ENCODE results near the gene DNTTIP2.
"Not testable (repeated sequence)": the region's sequence is repeated elsewhere in the genome, so short reads cannot be mapped to it uniquely, and the experiment has no call there.

DNTTIP2 gene

GRCh38 chr1:93878889-93879586, at the start of gene DNTTIP2:
Gene DNTTIP2, minus strand, starts transcription at chr1:93879206. Its CDS starts 58 bp downstream, at chr1:93879148.
- DNase-seq: peak; percentile 89

- DNase-seq: no peak
Observed at GRCh38 chr1:93925206-93925605, 46.2 kb upstream of the DNTTIP2 start.

GRCh38 chr1:93919780-93920179, 40.8 kb upstream of the DNTTIP2 start:
- no peak for DNase-seq

GRCh38 chr1:93917302-93917701, 38.3 kb upstream of the DNTTIP2 start:
- DNase-seq: no peak

- not testable (repeated sequence) for DNase-seq
Observed at GRCh38 chr1:93910880-93911279, 31.9 kb upstream of the DNTTIP2 start.

GRCh38 chr1:93910305-93910704, 31.3 kb upstream of the DNTTIP2 start:
- no peak for DNase-seq

- DNase-seq: peak; percentile 91
Observed at GRCh38 chr1:93909146-93910050, 30.4 kb upstream of the DNTTIP2 start, which contains the start of gene GCLM. Gene GCLM, minus strand, starts transcription at chr1:93909430. Its CDS starts 267 bp downstream, at chr1:93909163.

GRCh38 chr1:93908394-93909145, 29.6 kb upstream of the DNTTIP2 start:
- DNase-seq: peak; percentile 30

- DNase-seq: no peak
Observed at GRCh38 chr1:93907718-93908117, 28.7 kb upstream of the DNTTIP2 start.

- no peak for DNase-seq
Observed at GRCh38 chr1:93906480-93906879, 27.5 kb upstream of the DNTTIP2 start.

GRCh38 chr1:93905734-93906133, 26.7 kb upstream of the DNTTIP2 start:
- DNase-seq: no peak

- DNase-seq: no peak
Observed at GRCh38 chr1:93905051-93905450, 26.0 kb upstream of the DNTTIP2 start.

- DNase-seq: no peak
Observed at GRCh38 chr1:93904228-93904627, 25.2 kb upstream of the DNTTIP2 start.

GRCh38 chr1:93900723-93901504, 21.9 kb upstream of the DNTTIP2 start:
- DNase-seq: no peak

GRCh38 chr1:93899543-93900207, 20.7 kb upstream of the DNTTIP2 start:
- no peak for DNase-seq

GRCh38 chr1:93888900-93889299, 9.9 kb upstream of the DNTTIP2 start:
- DNase-seq: no peak

- no peak for DNase-seq
Observed at GRCh38 chr1:93882269-93882668, 3.3 kb upstream of the DNTTIP2 start.

GRCh38 chr1:93880731-93881130, 1.7 kb upstream of the DNTTIP2 start:
- DNase-seq: no peak

- DNase-seq: peak; percentile 73
Observed at GRCh38 chr1:93878501-93878888, 511 bp downstream of the DNTTIP2 start.

GRCh38 chr1:93877529-93877928, 1.5 kb downstream of the DNTTIP2 start:
- DNase-seq: no peak

GRCh38 chr1:93876244-93876643, 2.8 kb downstream of the DNTTIP2 start:
- no peak for DNase-seq
